ENCODE results near the gene SAMD5. TPM values are rescaled to one million over a fixed set of nuclear protein-coding genes. Genes with fewer than 3 reads are reported as not detected.

The SAMD5 gene
- total RNA-seq, 1 donor from 2014 or later = not detected

- Mint-ChIP-seq H3K4me1 (no peaks in the 10 kb centered on the region), H3K9me3 (peaks cover 3% of the 10 kb centered on the region), H3K36me3 (ENCODE audit: low read depth) (no peaks in the 10 kb centered on the region), H3K27ac (no peak overlapping the region), H3K4me3 (no peak overlapping the region), H3K27me3 (peaks cover 2% of the 10 kb centered on the region)
- intact Hi-C loops (cut with micrococcal nuclease) = no loop called here
- DNase-seq (no peak), ATAC-seq (ENCODE audit: low read depth) (no peak)
- TF ChIP-seq, protein P1, sequence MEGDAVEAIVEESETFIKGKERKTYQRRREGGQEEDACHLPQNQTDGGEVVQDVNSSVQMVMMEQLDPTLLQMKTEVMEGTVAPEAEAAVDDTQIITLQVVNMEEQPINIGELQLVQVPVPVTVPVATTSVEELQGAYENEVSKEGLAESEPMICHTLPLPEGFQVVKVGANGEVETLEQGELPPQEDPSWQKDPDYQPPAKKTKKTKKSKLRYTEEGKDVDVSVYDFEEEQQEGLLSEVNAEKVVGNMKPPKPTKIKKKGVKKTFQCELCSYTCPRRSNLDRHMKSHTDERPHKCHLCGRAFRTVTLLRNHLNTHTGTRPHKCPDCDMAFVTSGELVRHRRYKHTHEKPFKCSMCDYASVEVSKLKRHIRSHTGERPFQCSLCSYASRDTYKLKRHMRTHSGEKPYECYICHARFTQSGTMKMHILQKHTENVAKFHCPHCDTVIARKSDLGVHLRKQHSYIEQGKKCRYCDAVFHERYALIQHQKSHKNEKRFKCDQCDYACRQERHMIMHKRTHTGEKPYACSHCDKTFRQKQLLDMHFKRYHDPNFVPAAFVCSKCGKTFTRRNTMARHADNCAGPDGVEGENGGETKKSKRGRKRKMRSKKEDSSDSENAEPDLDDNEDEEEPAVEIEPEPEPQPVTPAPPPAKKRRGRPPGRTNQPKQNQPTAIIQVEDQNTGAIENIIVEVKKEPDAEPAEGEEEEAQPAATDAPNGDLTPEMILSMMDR (IDR thresholded peaks at IDR 0.05) = no peak
- ChIA-PET POLR2A (no interaction called here), CTCF (no interaction called here)
Observed at GRCh38 chr6:147554281-147554680, 45.8 kb downstream of the SAMD5 start.

- ChIA-PET CTCF (no interaction called here), POLR2A (no interaction called here)
- no peak overlapping the region for H3K27ac Mint-ChIP-seq
- no peak overlapping the region for H3K4me3 Mint-ChIP-seq
- intact Hi-C loops (cut with micrococcal nuclease) = no loop called here
- DNase-seq (no peak), ATAC-seq (ENCODE audit: low read depth) (no peak)
- H3K27me3 Mint-ChIP-seq = no peaks in the 10 kb centered on the region
- no peaks in the 10 kb centered on the region for H3K9me3 Mint-ChIP-seq
- no peaks in the 10 kb centered on the region for H3K36me3 Mint-ChIP-seq (ENCODE audit: low read depth)
- no peaks in the 10 kb centered on the region for H3K4me1 Mint-ChIP-seq
- TF ChIP-seq, protein P1 (IDR thresholded peaks at IDR 0.05) = no peak
Observed at GRCh38 chr6:147559006-147559405, 50.5 kb downstream of the SAMD5 start.

- H3K4me3 Mint-ChIP-seq = no peak overlapping the region
- TF ChIP-seq, protein P1 (IDR thresholded peaks at IDR 0.05) = no peak
- H3K27ac Mint-ChIP-seq = no peak overlapping the region
- H3K9me3 Mint-ChIP-seq = no peaks in the 10 kb centered on the region
- intact Hi-C loops (cut with micrococcal nuclease) = no loop called here
- POLR2A ChIA-PET = no interaction called here
- DNase-seq = no peak
- ATAC-seq (ENCODE audit: low read depth) = no peak
- H3K27me3 Mint-ChIP-seq = no peaks in the 10 kb centered on the region
- CTCF ChIA-PET = no interaction called here
- no peaks in the 10 kb centered on the region for H3K36me3 Mint-ChIP-seq (ENCODE audit: low read depth)
- no peaks in the 10 kb centered on the region for H3K4me1 Mint-ChIP-seq
Observed at GRCh38 chr6:147560670-147561069, 52.2 kb downstream of the SAMD5 start.

DNA sequence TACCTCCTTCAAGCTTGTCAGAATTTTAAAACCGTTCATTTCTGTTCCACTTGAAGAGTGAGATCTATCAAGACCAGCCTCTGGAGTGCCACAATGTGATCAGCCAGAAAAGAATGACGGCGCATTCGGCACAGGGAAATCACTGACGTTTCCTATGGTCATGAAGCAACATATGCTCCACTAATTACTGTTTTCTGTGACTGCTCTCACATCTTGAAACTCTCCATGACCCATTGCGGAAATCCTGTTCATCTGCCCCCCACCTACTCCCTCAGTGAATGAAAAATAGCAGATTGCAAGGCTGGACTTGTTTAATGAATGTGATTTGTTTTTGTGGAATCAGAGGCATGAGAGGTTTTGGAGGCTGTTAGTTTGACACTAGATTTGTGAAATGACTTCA is 53.2 kb downstream of the SAMD5 start:
- ATAC-seq (ENCODE audit: low read depth) (no peak), DNase-seq (no peak)
- H3K27ac Mint-ChIP-seq = no peak overlapping the region
- H3K4me1 Mint-ChIP-seq = no peaks in the 10 kb centered on the region
- no peaks in the 10 kb centered on the region for H3K36me3 Mint-ChIP-seq (ENCODE audit: low read depth)
- H3K9me3 Mint-ChIP-seq = no peaks in the 10 kb centered on the region
- TF ChIP-seq, protein P1 (IDR thresholded peaks at IDR 0.05) = no peak
- intact Hi-C loops (cut with micrococcal nuclease) = no loop called here
- CTCF ChIA-PET = no interaction called here
- H3K4me3 Mint-ChIP-seq = no peak overlapping the region
- H3K27me3 Mint-ChIP-seq = no peaks in the 10 kb centered on the region
- POLR2A ChIA-PET = no interaction called here

GRCh38 chr6:147563472-147563871 is 55.0 kb downstream of the SAMD5 start:
- Mint-ChIP-seq H3K9me3 (no peaks in the 10 kb centered on the region), H3K27ac (no peak overlapping the region), H3K36me3 (ENCODE audit: low read depth) (no peaks in the 10 kb centered on the region), H3K4me1 (no peaks in the 10 kb centered on the region), H3K27me3 (no peaks in the 10 kb centered on the region), H3K4me3 (no peak overlapping the region)
- ChIA-PET POLR2A (no interaction called here), CTCF (no interaction called here)
- intact Hi-C loops (cut with micrococcal nuclease) = no loop called here
- DNase-seq (no peak), ATAC-seq (ENCODE audit: low read depth) (no peak)
- TF ChIP-seq, protein P1 (IDR thresholded peaks at IDR 0.05) = no peak
